IPS-18c (cell line): ENCODE measurements around the gene RSPH4A.

Source experiments
- H3K4me3 ChIP-seq: 2 replicates; pipeline ENCODE4 v1.7.0; 2013; ENCODE audit warnings: low read depth, mild to moderate bottlenecking, low read length, moderate library complexity; ENCODE audit not compliant: insufficient read depth
- H3K9me3 ChIP-seq: one replicate; pipeline ENCODE4 v1.6.1; 2013; ENCODE audit warnings: mild to moderate bottlenecking, low read length, moderate library complexity; ENCODE audit not compliant: control insufficient read depth, insufficient read depth

Gene RSPH4A

GRCh38 chr6:116676021-116676420 is 59.7 kb downstream of the RSPH4A start:
- H3K4me3 ChIP-seq = no peak overlapping the region
- H3K9me3 ChIP-seq = no peaks in the 10 kb centered on the region

- H3K4me3 ChIP-seq = peak within 1 kb of the TSS; percentile 79
Observed at GRCh38 chr6:116680880-116681672, 64.8 kb downstream of the RSPH4A start, which contains the start of gene KPNA5. KPNA5 (plus strand) TSS chr6:116681211; CDS start chr6:116681335, 124 bp downstream.

GRCh38 chr6:116682334-116682712 is 66.0 kb downstream of the RSPH4A start:
- Histone ChIP-seq H3K9me3 (no peaks in the 10 kb centered on the region), H3K4me3 (peak overlapping the region; percentile 79)

More at GRCh38 chr6:116680880-116681672, 64.8 kb downstream of the RSPH4A start, which contains the start of gene KPNA5:
- no peaks in the 10 kb centered on the region for H3K9me3 ChIP-seq
